ENCODE measurements around the gene CSMD2.

CSMD2 gene

GRCh38 chr1:34164771-34165391 is at the start of gene CSMD2:
CSMD2 (minus strand) TSS chr1:34165230; CDS start chr1:34165097, 133 bp downstream.
- no peak for DNase-seq (ENCODE audit: low read depth)
- H3K4me3 ChIP-seq (ENCODE audit: low read depth, low read length), result no peak within 1 kb of the TSS
- TF ChIP-seq CTCF (IDR thresholded peaks at IDR 0.05; ENCODE audit: low read depth, low read length, missing control alignments), result no peak

DNA sequence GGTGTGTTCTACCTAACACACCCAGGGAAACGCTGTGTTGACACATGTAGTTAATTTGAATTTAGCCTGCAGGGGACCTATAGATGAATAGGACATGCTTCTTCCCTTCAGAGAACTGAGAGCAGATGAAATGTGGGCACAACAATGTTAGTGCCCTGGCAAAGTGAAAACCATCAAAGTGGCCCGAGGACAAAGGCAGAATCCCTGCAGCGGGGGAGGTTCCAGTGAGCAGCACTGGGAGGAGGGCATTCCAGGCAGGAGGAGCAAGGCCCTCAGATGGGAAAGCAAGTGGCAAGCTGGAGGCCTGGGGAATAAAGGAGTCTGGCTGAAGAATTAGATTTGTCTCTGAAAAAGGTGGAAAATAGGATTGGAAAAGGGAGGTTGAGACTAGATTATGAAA is 48.9 kb upstream of the CSMD2 start:
- no peak for TF ChIP-seq CTCF (IDR thresholded peaks at IDR 0.05; ENCODE audit: low read depth, low read length, missing control alignments)
- DNase-seq (ENCODE audit: low read depth), result no peak
- no peak overlapping the region for H3K4me3 ChIP-seq (ENCODE audit: low read depth, low read length)

GRCh38 chr1:34212673-34213072 is 47.6 kb upstream of the CSMD2 start:
- DNase-seq (ENCODE audit: low read depth), result no peak
- no peak for TF ChIP-seq CTCF (IDR thresholded peaks at IDR 0.05; ENCODE audit: low read depth, low read length, missing control alignments)
- no peak overlapping the region for H3K4me3 ChIP-seq (ENCODE audit: low read depth, low read length)

GRCh38 chr1:34199927-34200326 is 34.9 kb upstream of the CSMD2 start:
- no peak for DNase-seq (ENCODE audit: low read depth)
- TF ChIP-seq CTCF (IDR thresholded peaks at IDR 0.05; ENCODE audit: low read depth, low read length, missing control alignments), result no peak
- no peak overlapping the region for H3K4me3 ChIP-seq (ENCODE audit: low read depth, low read length)

DNA sequence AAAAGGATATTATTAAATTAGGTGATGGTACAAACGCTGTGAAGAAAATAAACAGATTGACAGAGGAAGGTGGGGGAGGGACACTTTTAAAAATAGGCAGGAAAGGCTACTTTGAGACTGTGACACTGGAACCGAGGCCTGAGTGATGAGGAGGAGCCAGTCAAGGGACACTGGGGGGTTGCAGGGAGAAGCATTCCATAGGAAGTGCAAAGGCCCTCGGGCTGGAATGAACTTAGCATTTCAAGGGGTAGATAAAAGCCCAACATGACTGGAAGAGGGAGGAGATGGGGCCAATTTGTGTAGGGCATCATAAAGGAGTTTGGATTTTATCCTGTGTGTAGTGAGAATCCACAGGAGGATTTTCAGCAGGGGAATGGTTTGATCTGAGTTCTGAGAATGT is 27.6 kb upstream of the CSMD2 start:
- no peak for DNase-seq (ENCODE audit: low read depth)
- H3K4me3 ChIP-seq (ENCODE audit: low read depth, low read length), result no peak overlapping the region
- TF ChIP-seq CTCF (IDR thresholded peaks at IDR 0.05; ENCODE audit: low read depth, low read length, missing control alignments), result no peak

GRCh38 chr1:34190692-34191091 is 25.7 kb upstream of the CSMD2 start:
- H3K4me3 ChIP-seq (ENCODE audit: low read depth, low read length), result no peak overlapping the region
- no peak for DNase-seq (ENCODE audit: low read depth)
- TF ChIP-seq CTCF (IDR thresholded peaks at IDR 0.05; ENCODE audit: low read depth, low read length, missing control alignments), result no peak

DNA sequence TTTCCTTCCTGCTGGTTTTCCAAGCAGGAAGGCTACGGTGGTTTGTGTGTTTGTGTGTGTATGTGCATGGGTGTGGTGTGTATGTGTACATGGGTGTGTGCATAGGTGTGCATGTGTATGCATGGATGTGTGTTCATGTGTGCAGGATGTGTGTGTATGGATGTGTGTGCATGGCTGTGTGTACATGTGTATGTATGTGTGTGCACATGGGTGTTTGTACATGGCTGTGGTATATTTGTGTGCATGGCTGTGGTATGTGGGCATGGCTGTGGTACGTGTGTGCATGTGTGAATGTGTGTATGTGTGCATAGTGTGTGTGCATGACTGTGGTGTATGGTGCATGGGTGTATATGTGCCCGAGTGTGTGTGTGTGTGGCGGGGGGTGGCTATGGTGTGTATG is 24.0 kb upstream of the CSMD2 start:
- H3K4me3 ChIP-seq (ENCODE audit: low read depth, low read length), result no peak overlapping the region
- no peak for TF ChIP-seq CTCF (IDR thresholded peaks at IDR 0.05; ENCODE audit: low read depth, low read length, missing control alignments)
- DNase-seq (ENCODE audit: low read depth), result no peak
